ENCODE measurements around the gene CFI.
"Not testable (repeated sequence)": the region's sequence is repeated elsewhere in the genome, so short reads cannot be mapped to it uniquely, and the experiment has no call there.

The CFI gene

GRCh38 chr4:109798866-109799265, 2.9 kb downstream of the CFI start:
- no peak for DNase-seq (ENCODE audit: low read depth)

- DNase-seq (ENCODE audit: low read depth): no peak
These were observed 6.7 kb downstream of the CFI start for GRCh38 chr4:109795059-109795458.

- no peak for DNase-seq (ENCODE audit: low read depth)
These were observed 14.0 kb downstream of the CFI start for GRCh38 chr4:109787807-109788206.

- no peak for DNase-seq (ENCODE audit: low read depth)
These were observed 15.0 kb downstream of the CFI start for GRCh38 chr4:109786846-109787245.

GRCh38 chr4:109782092-109782491, 19.7 kb downstream of the CFI start:
- DNase-seq (ENCODE audit: low read depth): not testable (repeated sequence)

- DNase-seq (ENCODE audit: low read depth): no peak
These were observed 36.9 kb downstream of the CFI start for GRCh38 chr4:109764789-109765402.

- DNase-seq (ENCODE audit: low read depth): no peak
These were observed 37.4 kb downstream of the CFI start for GRCh38 chr4:109764376-109764775.

- no peak for DNase-seq (ENCODE audit: low read depth)
These were observed 41.1 kb downstream of the CFI start for GRCh38 chr4:109760682-109761081.

GRCh38 chr4:109755656-109756055, 46.1 kb downstream of the CFI start:
- no peak for DNase-seq (ENCODE audit: low read depth)

GRCh38 chr4:109754093-109754857, 47.5 kb downstream of the CFI start:
- DNase-seq (ENCODE audit: low read depth): no peak

GRCh38 chr4:109752525-109752924, 49.3 kb downstream of the CFI start:
- DNase-seq (ENCODE audit: low read depth): no peak

- DNase-seq (ENCODE audit: low read depth): no peak
These were observed 49.9 kb downstream of the CFI start for GRCh38 chr4:109751852-109752251.

- no peak for DNase-seq (ENCODE audit: low read depth)
These were observed 51.1 kb downstream of the CFI start for GRCh38 chr4:109750652-109751244.

GRCh38 chr4:109749388-109750082, 52.3 kb downstream of the CFI start:
- DNase-seq (ENCODE audit: low read depth): no peak

- no peak for DNase-seq (ENCODE audit: low read depth)
These were observed 53.7 kb downstream of the CFI start for GRCh38 chr4:109748114-109748513.

GRCh38 chr4:109746728-109747127, 55.1 kb downstream of the CFI start:
- no peak for DNase-seq (ENCODE audit: low read depth)

GRCh38 chr4:109745830-109746229, 56.0 kb downstream of the CFI start:
- no peak for DNase-seq (ENCODE audit: low read depth)

GRCh38 chr4:109739547-109739946, 62.3 kb downstream of the CFI start:
- DNase-seq (ENCODE audit: low read depth): no peak

GRCh38 chr4:109738104-109738872, 63.5 kb downstream of the CFI start:
- no peak for DNase-seq (ENCODE audit: low read depth)

- no peak for DNase-seq (ENCODE audit: low read depth)
These were observed 66.0 kb downstream of the CFI start for GRCh38 chr4:109735566-109736365.

GRCh38 chr4:109733728-109734127, 68.1 kb downstream of the CFI start:
- no peak for DNase-seq (ENCODE audit: low read depth)
